Measurements from ENCODE around the gene KIAA1549.

DNA sequence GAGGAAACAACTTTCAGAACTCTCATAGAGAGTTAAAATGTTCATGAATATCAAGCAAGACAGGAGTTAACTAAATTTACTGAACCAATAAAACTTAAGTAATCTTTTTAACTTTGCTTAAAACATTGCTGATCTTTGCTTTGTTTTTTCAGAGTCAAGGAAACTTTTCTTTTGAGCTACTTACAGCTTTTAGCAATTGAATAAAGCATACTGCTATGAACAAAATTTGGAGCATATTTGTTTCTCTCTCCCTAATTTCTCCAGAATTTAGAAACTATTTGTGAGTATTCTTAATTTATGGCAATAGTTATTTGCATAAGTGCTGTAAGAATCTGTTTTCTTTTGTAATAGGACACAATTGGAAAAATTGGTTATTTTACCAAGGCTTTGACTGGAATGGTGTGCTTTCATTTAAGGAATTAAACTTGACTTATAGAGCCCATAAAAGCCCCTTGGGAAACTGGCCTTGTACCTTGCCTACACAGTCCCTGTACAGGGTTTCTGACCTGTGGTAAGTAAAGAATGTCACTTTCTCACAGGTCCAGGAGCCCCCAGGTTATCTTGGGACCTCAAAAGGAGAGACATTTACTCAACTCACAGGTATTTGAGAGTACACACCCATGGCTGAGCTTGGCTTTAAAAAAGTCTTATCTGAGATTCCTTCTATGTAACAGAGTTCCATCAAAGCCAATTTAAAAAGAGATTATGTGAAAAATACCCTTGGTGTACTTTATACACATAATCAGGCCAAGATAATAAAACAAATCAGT is 23.3 kb upstream of the KIAA1549 start:
- TF ChIP-seq CTCF (IDR thresholded peaks at IDR 0.05): no peak
- no peak for TF ChIP-seq EP300 (IDR thresholded peaks at IDR 0.05)

All from ovary (tissue), 3 donors.